ENCODE data around the gene PLEKHG4B.

Gene PLEKHG4B

GRCh38 chr5:156411-157072 lies 64.6 kb downstream of the PLEKHG4B start:
- TF ChIP-seq, protein P1, sequence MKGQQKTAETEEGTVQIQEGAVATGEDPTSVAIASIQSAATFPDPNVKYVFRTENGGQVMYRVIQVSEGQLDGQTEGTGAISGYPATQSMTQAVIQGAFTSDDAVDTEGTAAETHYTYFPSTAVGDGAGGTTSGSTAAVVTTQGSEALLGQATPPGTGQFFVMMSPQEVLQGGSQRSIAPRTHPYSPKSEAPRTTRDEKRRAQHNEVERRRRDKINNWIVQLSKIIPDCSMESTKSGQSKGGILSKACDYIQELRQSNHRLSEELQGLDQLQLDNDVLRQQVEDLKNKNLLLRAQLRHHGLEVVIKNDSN (IDR thresholded peaks at IDR 0.05): no peak
- no peak for TF ChIP-seq EP300 (IDR thresholded peaks at IDR 0.05; ENCODE audit: borderline replicate concordance)
- no peak for TF ChIP-seq EGR1 (IDR thresholded peaks at IDR 0.05)
- no peak for TF ChIP-seq TCF12 (IDR thresholded peaks at IDR 0.05; ENCODE audit: low read depth)
- no peak for TF ChIP-seq REST (IDR thresholded peaks at IDR 0.05; ENCODE audit: low read depth)
- TF ChIP-seq CEBPB (IDR thresholded peaks at IDR 0.05): no peak
- TF ChIP-seq FOXM1 (IDR thresholded peaks at IDR 0.05; ENCODE audit: borderline replicate concordance, low read depth): no peak
- no peak for TF ChIP-seq TEAD4 (IDR thresholded peaks at IDR 0.05)
- no peak for TF ChIP-seq CREB1 (IDR thresholded peaks at IDR 0.05; ENCODE audit: low read depth)
- TF ChIP-seq TAF1 (IDR thresholded peaks at IDR 0.05; ENCODE audit: low read depth): no peak

GRCh38 chr5:157126-157715 lies 65.3 kb downstream of the PLEKHG4B start:
- TF ChIP-seq TCF12 (IDR thresholded peaks at IDR 0.05; ENCODE audit: low read depth) (no peak), NFIC (IDR thresholded peaks at IDR 0.05) (no peak), REST (IDR thresholded peaks at IDR 0.05; ENCODE audit: low read depth) (no peak), CEBPB (IDR thresholded peaks at IDR 0.05) (no peak), FOXM1 (IDR thresholded peaks at IDR 0.05; ENCODE audit: borderline replicate concordance, low read depth) (no peak), EP300 (IDR thresholded peaks at IDR 0.05; ENCODE audit: borderline replicate concordance) (no peak), YY1 (IDR thresholded peaks at IDR 0.05; ENCODE audit: low read depth) (no peak), CREB1 (IDR thresholded peaks at IDR 0.05; ENCODE audit: low read depth) (no peak)
- TF ChIP-seq, protein P2, sequence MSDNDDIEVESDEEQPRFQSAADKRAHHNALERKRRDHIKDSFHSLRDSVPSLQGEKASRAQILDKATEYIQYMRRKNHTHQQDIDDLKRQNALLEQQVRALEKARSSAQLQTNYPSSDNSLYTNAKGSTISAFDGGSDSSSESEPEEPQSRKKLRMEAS (IDR thresholded peaks at IDR 0.05): no peak

GRCh38 chr5:157801-158200 lies 65.8 kb downstream of the PLEKHG4B start:
- no peak for TF ChIP-seq NFIC (IDR thresholded peaks at IDR 0.05)
- TF ChIP-seq, protein P1 (IDR thresholded peaks at IDR 0.05): no peak
- TF ChIP-seq TCF12 (IDR thresholded peaks at IDR 0.05; ENCODE audit: low read depth): no peak
- no peak for TF ChIP-seq CEBPB (IDR thresholded peaks at IDR 0.05)
- TF ChIP-seq RAD21 (IDR thresholded peaks at IDR 0.05; ENCODE audit: low read depth): no peak

- TF ChIP-seq CREB1 (IDR thresholded peaks at IDR 0.05; ENCODE audit: low read depth) (no peak), EGR1 (IDR thresholded peaks at IDR 0.05) (no peak), TAF1 (IDR thresholded peaks at IDR 0.05; ENCODE audit: low read depth) (no peak), NFIC (IDR thresholded peaks at IDR 0.05) (no peak), TCF12 (IDR thresholded peaks at IDR 0.05; ENCODE audit: low read depth) (no peak), RAD21 (IDR thresholded peaks at IDR 0.05; ENCODE audit: low read depth) (no peak), CEBPB (IDR thresholded peaks at IDR 0.05) (no peak), ZBTB7A (IDR thresholded peaks at IDR 0.05; ENCODE audit: low read depth) (no peak), REST (IDR thresholded peaks at IDR 0.05; ENCODE audit: low read depth) (no peak), FOXM1 (IDR thresholded peaks at IDR 0.05; ENCODE audit: borderline replicate concordance, low read depth) (no peak)
- TF ChIP-seq, protein P1 (IDR thresholded peaks at IDR 0.05): no peak
- TF ChIP-seq, protein P2 (IDR thresholded peaks at IDR 0.05): no peak
Measured at GRCh38 chr5:158807-159447, 67.0 kb downstream of the PLEKHG4B start.

Data from Ishikawa (cell line).